NCI-H2171 (cell line): Measurements from ENCODE around the gene GALNT17.

ENCODE experiments used
- DNase-seq: peaks from one replicate; lab custom pipeline; 2025; lab: John Stamatoyannopoulos, UW

The GALNT17 gene

DNA sequence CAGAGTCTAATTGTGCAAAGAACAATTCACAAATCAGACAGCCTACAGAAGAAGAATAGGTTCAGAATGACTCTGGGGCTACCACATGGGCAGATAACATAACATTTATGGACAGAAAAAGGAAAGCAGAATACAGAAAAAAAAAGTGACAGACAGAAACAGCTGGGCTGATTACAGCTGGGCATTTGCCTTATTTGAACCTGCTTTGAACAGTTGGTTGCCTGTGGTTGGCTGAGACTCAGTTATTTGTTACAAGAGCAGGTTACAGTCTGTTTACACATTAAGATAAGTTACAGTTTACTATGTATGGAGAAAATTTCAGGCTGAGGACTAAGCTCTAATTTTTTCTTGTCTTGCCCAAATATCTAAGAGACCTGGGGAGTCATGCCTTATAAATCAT is 327.2 kb downstream of the GALNT17 start:
- no peak for DNase-seq

DNA sequence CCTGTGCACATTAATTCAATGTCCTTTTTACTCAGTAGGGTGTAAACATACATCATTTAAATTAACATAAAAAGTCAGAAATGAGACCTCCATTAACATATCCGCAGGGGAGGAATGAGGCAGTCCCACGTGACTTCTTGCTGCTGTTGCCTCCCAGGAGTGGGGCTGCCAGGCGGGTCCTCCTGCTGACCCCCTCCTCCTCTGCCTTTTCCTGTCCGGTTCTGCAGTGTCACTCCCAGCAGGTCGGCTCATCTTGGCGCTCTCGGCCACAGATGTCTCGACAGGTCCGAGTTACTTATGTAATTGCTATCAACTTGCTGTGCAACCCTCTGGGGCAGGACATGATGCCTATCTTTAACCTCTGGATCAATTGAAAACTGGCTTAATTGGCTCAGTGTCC is 329.6 kb downstream of the GALNT17 start:
- no peak for DNase-seq

DNA sequence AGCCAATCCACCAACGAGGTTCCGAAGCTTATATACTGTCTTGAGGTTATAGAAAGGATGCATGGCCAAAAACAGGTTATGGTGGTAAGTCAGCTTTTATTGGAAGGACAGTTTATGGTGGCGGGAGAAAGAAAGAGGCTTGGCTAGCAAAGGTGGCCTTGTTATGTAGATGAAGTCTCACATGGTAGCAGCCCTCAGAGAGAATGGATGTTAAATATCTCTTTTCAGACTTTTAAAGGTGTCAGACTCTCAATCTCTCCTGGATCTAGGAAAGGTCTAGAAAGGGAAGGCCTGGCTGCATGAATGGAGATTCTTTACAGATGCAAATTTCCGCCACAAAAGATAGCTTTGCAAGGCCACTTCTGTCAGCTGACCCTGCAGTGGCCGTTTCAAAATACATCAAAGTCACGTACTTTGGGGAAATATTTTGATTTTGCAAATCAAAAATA is 333.8 kb downstream of the GALNT17 start:
- DNase-seq, result no peak

DNA sequence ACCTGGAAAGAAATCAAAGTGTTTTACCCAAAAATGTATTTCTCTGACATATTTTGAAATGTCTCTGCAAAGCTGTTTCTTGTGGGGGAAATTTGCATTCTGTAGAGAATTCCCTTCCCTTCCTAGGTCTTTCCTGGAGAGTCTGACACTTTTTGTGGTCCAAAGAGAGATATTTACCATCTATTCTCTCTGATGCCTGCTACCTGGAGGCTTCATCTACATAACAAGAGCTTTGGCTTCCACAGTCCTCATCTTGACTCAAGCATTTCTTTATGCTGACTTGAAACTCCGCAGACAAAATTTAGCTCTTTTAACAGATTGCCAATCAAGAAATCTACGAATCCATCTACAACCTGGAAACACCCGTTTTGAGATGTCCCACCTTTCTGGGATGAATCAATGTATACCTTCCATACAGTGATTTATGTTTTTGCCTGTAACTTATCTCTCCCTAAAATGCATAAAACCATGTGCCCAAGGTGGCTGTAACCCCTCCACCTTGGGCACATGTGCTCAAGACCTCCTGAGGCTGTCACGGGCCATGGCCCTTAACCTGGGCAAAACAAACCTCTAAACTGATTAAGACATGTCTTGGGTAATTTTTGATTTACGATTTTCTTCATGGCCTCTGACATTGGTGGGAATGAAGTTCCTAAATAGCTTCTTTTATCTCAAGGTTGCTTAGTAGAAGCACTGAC is 334.7 kb downstream of the GALNT17 start:
- DNase-seq, result no peak

DNA sequence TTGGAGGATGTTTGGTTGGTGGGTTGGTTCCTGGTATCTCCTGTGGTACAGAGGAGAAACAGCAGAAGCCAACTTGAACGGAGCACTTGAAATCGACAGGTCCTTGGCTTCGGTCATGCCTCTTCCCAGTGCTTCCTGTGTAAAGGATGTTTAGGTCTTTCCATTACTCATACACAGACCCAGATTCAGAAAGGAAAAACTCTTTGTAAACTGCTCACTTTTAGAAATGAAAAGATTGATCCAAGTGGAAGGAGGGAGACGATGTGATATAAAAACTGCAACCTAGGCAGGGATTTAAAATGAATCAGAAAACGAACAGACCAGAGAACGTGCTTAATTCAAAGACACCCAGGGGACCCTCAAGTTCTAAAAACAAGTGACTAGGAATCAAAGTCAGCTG is 338.4 kb downstream of the GALNT17 start:
- DNase-seq, result no peak

DNA sequence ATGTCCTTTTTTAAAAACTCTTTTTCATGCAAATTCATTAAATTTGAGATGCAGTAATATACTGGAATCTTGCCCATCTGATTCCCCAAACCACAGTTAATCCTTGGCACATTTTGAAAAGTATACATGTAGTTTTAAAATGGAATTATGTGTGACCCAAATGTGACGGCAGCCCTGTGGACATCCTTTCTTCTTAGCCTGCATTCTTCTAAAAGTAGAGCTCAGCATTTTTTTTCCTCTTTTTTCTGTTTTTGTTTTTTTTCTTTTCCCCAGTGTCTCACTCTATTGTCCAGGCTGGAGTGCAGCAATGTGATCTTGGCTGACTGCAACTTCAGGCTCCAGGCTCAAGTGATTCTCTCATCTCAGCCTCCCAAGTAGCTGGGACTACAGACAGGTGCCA is 338.9 kb downstream of the GALNT17 start:
- DNase-seq, result no peak

DNA sequence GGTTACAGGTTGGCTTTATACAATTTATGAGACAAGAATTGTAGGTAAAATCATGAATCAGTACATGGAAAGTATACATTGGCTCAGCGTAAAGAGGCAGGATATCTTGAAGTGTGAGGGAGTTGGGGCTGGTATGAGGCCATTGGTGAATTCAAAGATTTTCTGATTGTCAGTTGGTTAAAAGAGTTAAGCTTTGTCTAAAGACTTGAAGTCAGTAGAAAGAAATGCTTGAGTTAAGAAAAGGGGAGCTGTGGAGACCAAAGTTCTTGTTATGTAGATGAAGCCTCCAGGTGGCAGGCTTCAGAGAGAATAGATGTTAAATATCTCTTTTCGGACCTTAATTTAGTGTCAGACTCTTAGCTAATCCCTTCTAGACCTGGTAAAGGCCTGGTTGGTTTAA is 341.0 kb downstream of the GALNT17 start:
- no peak for DNase-seq

DNA sequence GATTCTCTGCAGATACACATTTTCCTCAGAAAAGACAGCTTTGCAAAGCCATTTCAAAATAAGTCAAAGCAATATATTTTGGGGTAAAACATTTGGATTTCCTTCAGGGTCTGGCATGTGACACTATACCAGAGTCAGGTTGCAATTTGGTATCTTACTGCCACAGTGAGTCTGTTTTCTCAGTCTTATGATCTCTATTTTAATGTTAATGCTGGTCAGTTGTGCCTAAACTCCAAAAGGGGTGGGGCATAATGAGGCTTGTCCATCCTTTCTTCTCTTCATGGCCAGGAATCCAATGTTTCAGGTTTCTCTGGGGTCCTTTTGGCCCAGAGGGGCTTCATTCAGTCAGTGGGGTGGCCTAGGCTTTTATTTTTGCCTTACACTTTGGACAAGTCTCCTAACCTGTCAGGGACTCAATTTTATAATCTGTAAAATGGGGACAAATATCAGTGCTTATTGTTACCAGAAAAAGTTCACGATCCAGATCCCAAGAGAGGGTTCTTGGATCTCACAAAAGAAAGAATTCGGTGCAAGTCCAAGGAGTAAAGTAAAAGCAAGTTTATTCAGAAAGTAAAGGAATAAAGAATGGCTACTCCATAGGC is 341.5 kb downstream of the GALNT17 start:
- DNase-seq, result no peak

DNA sequence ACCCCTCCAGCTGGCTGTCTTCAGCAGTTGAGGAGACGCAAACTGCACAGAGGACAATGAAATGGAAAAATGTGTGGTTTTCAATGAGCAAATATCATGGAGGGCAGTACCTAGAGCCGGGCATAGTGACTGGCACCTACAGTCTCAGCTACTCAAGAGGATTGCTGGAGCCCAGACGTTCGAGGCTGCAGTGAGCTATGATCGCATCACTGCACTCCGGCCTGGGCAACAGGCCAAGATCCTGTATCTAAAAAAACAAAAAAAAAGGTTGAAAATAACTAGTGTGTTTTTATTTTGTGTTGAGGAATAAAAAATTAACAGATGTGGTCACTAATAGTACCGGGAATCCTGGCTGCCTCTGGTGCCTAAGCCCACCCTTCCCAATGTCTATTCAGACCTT is 345.5 kb downstream of the GALNT17 start:
- no peak for DNase-seq

DNA sequence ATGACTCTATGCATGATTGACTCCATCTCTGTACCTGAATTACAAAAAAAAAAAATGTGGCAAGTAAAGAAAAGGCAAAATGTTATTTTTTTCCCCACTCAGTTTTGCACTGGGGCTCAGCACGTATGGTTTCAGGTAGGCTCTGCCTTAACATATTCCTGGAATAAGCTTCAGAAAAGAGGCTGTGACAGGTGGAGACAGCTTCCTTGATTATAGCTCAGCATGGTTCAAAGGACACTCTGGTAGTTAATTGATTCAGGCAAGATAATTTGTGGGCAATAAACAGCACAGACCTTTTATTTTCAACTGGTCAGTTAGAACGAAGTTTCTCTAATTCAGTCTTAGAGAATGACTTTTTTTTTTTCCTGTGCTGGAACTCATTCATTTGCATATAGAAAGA is 347.3 kb downstream of the GALNT17 start:
- no peak for DNase-seq

DNA sequence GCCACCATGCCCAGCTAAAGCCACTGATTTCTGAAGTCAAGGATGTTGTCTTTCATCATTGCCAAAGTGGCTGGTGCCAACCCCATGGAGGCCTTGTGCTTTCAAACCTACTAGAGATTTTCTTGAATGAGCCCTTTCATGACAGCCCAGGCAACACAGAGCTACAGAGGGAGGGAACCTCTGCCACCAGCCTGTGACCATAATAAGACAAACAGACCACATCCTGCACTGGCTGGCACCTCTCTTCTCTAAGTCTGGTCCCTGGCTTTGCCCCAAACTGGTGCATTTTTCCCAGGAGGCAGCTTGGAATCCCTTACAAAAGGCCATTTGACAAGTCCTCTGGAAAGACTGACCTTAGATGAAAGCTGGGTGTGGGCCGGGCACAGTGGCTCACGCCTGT is 348.8 kb downstream of the GALNT17 start:
- DNase-seq, result no peak

DNA sequence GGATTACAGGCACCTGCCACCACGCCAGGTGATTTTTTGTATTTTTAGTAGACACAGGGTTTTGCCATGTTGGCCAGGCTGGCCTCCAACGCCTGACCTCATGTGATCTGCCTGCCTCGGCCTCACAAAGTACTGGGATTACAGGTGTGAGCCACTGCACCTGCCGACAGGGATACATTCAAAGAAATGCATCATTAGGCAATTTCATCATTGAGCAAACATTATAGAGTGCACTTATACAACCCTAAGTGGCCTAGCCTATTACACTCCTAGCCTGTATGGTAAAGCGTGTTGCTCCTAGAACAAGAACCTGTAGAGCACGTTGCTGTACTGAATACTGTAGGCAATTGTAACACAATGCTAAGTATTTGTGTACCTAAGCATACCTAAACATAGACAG is 350.3 kb downstream of the GALNT17 start:
- no peak for DNase-seq

DNA sequence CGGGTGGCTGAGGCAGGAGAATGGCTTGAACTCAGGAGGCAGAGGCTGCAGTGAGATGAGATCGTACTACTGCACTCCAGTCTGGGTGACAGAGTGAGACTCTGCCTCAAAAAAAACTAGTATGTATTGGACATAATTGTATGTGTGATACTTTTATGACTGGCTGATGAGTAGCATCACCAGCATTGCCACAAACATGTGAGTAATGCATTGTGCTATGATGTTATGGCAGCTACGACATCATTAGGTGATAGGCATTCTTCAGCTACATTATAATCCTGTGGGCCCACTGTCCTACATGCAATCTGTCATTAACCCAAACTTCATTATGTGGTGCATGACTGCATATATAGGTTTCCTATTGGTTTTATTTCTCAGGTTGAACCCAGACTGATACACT is 352.4 kb downstream of the GALNT17 start:
- no peak for DNase-seq

DNA sequence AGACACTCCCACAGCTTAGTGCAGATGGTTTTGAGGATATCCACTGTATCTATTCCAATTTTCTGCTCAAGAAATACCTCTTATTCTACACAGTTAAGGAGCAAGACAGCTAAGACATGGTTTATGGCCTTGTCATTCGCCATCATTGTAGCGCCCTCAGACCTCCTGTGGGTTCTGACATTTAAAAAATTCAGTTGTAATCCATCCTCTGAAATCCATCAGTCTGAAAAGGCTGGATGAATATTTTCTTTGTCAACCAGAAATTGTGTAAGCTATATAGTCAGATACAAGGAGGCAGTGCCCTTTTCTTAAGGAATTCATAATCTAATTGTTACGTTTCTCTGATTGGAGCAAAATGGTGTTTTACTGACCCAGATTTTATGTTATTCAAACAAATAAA is 353.6 kb downstream of the GALNT17 start:
- DNase-seq, result no peak

DNA sequence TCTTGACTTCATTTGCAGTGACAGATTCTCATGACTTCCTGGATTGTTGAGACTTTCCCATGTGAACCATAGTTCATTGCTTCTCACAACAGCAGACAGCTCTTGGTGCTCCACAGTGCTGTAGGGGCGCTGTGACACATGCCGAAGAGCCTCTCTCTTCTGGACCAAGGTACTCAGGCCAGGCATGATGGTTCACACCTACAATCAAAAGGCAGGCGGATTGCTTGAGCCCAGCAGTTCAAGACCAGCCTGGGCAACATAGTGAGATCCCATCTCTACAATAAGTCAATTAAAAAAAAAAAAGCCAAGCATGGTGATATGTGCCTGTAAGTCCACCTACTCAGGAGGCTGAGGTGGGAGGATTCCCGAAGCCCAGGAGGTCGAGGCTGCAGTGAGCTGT is 354.5 kb downstream of the GALNT17 start:
- no peak for DNase-seq

DNA sequence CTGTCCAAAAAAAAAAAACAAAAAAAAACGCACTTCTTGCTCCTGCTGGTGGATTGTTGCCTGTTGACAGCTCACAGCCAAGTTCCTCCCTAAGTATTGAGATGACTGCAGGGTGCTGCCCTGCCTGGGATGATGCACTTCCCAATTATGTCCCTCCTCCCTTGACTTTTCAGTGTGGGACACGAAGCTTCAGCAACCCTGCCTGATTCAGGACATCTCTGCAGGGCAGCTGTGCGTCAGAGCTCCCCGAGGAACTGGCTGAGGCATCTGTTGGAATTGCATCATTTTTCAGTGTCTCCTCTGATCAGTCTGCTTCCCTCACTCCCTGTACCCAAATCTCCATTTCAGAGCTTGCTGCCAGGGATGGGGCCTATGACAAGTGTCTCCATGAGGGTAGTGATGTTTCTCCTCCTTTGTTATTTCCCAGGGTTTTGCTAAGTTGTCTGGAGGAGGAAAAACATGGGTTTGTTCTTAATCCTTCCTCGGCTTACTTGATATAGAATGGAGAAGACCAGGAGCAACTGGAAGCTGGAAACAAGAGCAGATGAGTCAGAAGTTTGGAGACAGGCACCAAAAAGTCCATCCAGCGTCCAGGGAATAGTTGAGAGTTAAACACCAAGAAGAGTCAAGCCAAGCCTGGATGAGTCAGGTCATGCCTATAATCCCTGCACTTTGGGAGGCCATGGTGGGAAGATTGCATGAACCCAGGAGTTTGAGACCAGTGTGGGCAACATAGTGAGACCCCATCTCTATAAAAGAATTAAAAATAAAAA is 355.1 kb downstream of the GALNT17 start:
- no peak for DNase-seq

DNA sequence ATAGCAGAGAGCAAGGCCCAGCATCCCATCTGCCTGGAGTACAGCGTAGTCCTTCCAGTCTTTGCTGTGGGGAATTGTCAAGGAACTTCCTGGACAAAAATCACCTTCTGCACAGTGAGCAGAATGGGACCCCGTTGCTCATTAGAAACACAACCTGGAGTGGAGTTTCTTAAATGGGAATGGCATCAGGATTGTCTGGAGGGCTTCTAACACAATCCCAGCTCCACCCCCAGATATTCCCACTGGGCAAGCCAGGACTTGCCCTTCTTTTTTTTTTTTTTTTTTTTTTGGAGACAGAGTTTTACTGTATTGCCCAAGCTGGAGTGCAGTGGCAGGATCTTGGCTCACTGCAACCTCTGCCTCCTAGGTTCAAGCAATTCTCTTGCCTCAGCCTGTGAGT is 356.4 kb downstream of the GALNT17 start:
- peak; percentile 64 for DNase-seq

DNA sequence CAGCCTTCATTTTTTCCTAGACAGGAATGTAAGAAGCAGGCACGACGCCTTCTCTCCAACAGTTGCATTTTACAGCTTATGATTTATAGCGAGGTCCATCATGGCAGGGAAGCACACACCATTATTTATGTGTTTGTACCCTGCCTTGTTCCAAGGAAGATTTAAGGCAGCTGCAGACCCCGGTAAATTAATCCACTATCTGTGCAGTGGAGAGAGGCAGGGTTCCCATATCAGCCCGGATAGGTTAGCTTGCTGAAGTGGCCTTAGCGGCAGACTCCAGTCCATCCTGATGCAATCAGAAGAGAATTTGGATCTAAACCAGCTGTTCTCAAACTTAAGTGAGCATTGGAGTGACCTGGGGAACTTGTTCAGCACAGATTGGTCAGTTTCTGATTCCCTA is 359.4 kb downstream of the GALNT17 start:
- no peak for DNase-seq

DNA sequence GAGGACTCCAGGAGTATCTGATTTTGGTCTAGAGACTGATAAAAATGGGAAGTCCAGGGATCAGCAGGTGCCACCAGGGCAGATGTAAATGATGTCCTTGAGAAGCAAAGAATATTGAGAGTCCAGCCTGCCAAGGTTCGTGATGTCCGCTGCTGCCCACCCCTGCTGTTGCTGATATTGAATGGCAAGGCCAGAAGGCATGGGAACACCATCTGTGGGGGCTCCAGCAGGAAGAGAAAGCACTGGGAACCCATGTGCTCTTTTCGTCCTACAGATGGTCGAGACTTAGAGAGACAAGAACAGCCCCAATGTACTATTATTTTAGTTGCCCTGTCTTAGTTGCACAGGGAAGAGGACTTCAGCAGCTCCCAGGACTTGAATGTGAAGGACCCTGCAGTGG is 363.9 kb downstream of the GALNT17 start:
- no peak for DNase-seq

DNA sequence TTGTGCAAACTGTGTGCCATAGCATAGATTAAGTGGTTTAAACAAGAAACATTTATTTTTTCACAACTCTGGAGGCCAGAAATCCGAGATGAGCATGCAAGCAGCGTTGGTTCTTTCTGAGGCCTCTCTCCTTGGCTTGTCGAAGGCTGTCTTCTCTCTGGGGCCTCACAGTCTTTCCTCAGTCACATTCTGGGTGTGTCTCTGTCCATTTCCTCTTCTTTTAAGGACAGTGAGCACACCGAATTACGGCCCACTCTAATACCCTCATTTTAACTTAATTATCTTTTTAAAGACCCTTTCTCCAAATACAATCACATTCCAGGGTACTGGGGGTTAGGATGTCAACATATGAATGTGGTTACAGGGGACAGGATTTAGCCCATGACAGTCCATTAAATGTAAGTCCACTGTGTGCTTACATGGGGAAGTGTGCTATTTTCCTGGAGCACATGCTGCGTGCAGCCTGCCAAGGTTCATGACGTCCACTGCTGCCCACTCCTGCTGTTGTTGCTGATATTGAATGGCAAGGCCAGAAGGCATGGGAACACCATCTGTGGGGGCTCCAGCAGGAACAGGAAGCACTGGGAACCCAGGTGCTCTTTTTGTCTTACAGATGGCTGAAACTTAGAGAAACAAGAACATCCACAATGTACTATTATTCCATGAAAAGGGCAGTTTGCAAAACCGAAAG is 365.5 kb downstream of the GALNT17 start:
- peak; percentile 20 for DNase-seq

DNA sequence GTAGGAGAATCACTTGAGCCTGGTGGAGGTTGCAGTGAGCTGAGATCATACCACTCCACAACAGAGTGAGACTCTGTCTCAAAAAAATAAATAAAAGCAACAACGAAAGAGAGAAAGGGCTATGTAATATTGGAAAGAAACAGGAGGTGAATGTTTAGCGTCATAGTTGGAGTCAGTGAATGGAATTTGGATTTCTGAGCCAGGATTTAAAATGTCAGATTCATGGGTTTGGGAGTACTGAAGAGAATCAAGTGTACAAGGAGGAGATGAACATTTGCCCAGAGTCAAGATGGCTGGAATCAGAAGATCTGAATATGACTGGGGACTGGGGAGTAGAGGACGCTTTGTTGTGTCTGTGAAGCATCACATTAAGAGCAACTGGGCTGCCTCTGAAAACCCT is 366.4 kb downstream of the GALNT17 start:
- DNase-seq, result no peak

DNA sequence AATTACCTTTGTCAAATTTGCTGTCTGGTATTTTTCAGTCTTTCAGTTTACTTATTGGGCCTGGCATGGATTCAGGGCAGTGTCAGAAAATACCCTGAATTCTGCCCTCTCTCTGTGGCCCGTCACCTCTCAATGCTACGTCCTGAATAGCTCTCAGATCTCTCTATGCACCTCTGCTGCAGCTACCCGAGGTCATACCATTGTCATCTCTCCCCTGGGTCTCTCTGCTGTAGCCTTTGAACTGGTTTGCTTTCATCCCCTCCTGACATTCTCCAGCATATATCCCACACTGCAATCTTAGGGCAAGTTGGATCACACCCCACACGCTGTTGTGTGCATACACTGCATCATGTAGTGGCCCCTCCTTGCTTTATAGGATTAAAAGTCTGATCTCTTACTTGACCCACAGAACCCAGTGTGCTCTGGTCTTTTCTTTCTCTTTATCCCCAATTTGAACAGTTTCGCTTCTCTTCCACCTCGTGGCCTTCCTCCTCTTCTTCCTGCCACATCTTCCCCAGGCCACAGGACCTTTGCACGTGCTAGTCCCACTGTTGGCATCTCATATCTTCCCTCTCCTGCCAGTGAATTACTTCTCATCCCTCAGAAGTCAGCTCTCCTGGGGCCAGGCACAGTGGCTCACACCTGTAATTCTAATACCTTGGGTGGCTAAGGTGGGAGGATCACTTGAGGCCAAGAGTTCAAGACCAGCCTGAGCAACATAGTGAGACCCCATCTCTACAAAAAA is 372.9 kb downstream of the GALNT17 start:
- DNase-seq, result no peak
